Upper lobe of left lung (tissue), 4 donors: ENCODE results near the gene TMSB10.

Experiments used
- EP300 ChIP-seq, 4 donors: sonication (generic); formaldehyde crosslinking; IDR thresholded peaks; one replicate each; pipeline ENCODE4 v1.5.1; 2017; ENCODE audit warnings: antibody characterized with exemption in 4 of 4, control low read depth in 2 of 4
- TF ChIP-seq, protein P1 (sequence below), 6 experiments: fragments of 450-650 bp in 4 of 6; fragments of 200-600 bp in 2 of 6; sonication (generic) in 2 of 6; IDR thresholded peaks; one replicate each; pipeline ENCODE4 v1.5.1; 2016 to 2019; ENCODE audit warnings: antibody characterized with exemption in 6 of 6

DNA sequence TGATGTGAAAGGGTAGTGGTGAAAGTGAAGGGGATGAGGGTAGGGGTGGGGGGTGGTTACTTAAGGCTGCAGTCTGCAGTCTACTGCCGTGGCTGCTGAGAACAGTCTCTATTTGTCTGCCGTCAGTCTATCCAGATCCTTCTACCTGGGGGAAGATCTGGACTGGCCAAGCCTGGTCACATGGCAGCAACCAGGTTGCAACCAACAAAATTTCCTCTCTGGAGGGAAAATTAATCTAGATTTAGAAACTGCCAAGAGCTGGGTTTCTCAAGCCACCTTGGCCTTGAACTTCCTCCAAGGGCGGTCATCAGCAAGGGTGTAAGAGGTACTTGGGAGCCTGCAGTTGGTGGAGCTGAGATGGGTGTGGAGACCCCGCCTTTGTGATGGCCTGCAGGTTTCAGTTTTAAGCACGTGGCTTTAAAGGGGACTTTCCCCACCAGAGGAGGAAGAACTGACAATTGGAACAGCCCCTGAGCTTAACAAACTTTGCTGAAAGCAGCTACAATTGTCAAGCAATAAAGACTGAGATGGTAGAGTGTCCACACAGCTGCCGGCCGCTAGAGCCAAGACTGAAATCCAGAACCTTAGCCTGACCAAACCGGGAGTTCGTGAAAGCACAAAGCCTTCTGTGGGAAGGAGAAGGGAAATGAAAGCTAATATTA lies 34.1 kb downstream of the TMSB10 start:
- TF ChIP-seq, protein P1, sequence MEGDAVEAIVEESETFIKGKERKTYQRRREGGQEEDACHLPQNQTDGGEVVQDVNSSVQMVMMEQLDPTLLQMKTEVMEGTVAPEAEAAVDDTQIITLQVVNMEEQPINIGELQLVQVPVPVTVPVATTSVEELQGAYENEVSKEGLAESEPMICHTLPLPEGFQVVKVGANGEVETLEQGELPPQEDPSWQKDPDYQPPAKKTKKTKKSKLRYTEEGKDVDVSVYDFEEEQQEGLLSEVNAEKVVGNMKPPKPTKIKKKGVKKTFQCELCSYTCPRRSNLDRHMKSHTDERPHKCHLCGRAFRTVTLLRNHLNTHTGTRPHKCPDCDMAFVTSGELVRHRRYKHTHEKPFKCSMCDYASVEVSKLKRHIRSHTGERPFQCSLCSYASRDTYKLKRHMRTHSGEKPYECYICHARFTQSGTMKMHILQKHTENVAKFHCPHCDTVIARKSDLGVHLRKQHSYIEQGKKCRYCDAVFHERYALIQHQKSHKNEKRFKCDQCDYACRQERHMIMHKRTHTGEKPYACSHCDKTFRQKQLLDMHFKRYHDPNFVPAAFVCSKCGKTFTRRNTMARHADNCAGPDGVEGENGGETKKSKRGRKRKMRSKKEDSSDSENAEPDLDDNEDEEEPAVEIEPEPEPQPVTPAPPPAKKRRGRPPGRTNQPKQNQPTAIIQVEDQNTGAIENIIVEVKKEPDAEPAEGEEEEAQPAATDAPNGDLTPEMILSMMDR (IDR thresholded peaks at IDR 0.05) = no peak
- TF ChIP-seq EP300 (IDR thresholded peaks at IDR 0.05) = no peak
